ENCODE results near the gene VPREB3.

DNA sequence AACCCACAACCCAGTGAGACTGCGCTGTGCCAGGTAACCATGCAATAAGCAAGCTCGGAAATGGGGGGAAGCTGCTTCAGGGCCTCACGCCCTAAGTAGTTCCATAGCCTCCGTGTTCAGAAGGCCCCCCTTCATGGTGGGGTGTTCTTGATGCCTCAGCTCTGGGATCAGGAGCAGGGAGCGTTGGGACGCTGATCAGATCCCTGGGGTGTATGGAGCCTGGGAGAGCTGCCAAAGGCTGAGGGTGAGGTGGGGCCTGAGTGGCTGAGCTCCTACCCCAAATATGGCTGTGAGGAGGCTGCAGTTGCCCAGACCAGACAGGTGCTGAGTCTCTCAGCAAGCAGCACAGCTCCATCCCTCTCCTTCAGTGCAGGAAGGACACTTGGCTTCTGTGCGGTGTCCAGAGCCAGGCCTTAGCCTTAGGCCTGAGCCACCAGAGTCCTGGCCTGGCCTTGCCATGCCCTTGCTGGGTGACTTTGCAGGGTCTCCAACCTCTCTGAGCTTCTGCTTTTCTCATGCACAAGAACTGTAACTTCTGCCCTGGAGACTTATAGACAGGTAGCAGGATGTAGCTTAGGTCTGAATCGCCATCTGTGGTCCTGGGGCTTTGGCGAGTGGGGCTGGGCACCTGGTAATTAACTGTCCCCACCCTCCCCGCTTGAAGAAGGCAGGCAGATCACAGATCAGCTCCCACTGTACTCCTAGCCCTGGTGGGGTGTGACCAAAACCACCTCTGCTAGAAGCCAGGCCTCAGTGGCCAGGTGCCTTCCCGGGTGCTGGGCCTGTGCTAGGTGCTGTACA, 23.8 kb upstream of the VPREB3 start:
- TF ChIP-seq CTCF (IDR thresholded peaks at IDR 0.05) (no peak), EP300 (IDR thresholded peaks at IDR 0.05) (no peak), POLR2A (IDR thresholded peaks at IDR 0.05) (no peak), POLR2AphosphoS5 (IDR thresholded peaks at IDR 0.05) (no peak)
